K562 (cell line): ENCODE results near the gene BORCS5. TPM values are rescaled to one million over a fixed set of nuclear protein-coding genes. Genes with fewer than 3 reads are reported as not detected.

Source experiments
- BCLAF1 ChIP-seq, 2 experiments: fragments of 450-650 bp in 1 of 2; IDR thresholded peaks; 2 replicates each; pipeline ENCODE4 v1.6.1; 2011 to 2017; ENCODE audit warnings: low read depth in 2 of 2, antibody characterized with exemption in 1 of 2, borderline replicate concordance in 1 of 2, low read length in 1 of 2, mild to moderate bottlenecking in 1 of 2, mixed read lengths in 1 of 2; ENCODE audit not compliant: control insufficient read depth in 1 of 2
- BHLHE40 ChIP-seq: IDR thresholded peaks from 2 replicates; pipeline ENCODE4 v1.6.1; 2011; ENCODE audit warnings: low read length, improper control_type of control experiment
- CTBP1 ChIP-seq: fragments of 450-650 bp; IDR thresholded peaks from 2 replicates; pipeline ENCODE4 v1.6.1; 2016; ENCODE audit warnings: borderline replicate concordance
- DACH1 ChIP-seq: fragments of 450-650 bp; IDR thresholded peaks from 2 replicates; pipeline ENCODE4 v1.6.1; 2018; ENCODE audit not compliant: partially characterized antibody
- ESRRB ChIP-seq: fragments of 250-450 bp; sonication (Bioruptor Pico); IDR thresholded peaks from 2 replicates; pipeline ENCODE4 v1.5.0; 2020; ENCODE audit warnings: mild to moderate bottlenecking, moderate library complexity, borderline replicate concordance
- FOXP1 ChIP-seq: sonication (generic); formaldehyde crosslinking; IDR thresholded peaks from 2 replicates; pipeline ENCODE4 v1.8.0; 2022; ENCODE audit warnings: mild to moderate bottlenecking, missing genetic modification reagents
- JUND ChIP-seq, 2 experiments: IDR thresholded peaks; 2 replicates in 1 of 2; 3 replicates in 1 of 2; pipeline ENCODE4 v1.6.1; 2011; ENCODE audit warnings: borderline replicate concordance in 2 of 2, low read depth in 2 of 2, low read length in 2 of 2, improper control_type of control experiment in 1 of 2, missing biosample characterization in 1 of 2, missing genetic modification characterization in 1 of 2, missing genetic modification reagents in 1 of 2
- MTA1 ChIP-seq: fragments of 450-650 bp; IDR thresholded peaks from 2 replicates; pipeline ENCODE4 v1.6.1; 2017; ENCODE audit warnings: borderline replicate concordance
- RCOR1 ChIP-seq, 2 experiments: IDR thresholded peaks; 2 replicates each; pipeline ENCODE4 v1.6.1; 2012; ENCODE audit warnings: low read depth in 2 of 2, low read length in 2 of 2, borderline replicate concordance in 1 of 2, improper control_type of control experiment in 1 of 2
- SMARCA4 ChIP-seq: fragments of 450-650 bp; IDR thresholded peaks from 2 replicates; pipeline ENCODE4 v1.6.1; 2016
- STAT5A ChIP-seq: IDR thresholded peaks from 2 replicates; pipeline ENCODE4 v1.6.1; 2012; ENCODE audit warnings: low read length, inconsistent platforms, borderline replicate concordance
- TGIF2 ChIP-seq: sonication (generic); formaldehyde crosslinking; IDR thresholded peaks from 2 replicates; pipeline ENCODE4 v1.8.1; 2022; ENCODE audit warnings: mild to moderate bottlenecking, missing genetic modification reagents, moderate library complexity
- ZNF609 ChIP-seq: sonication (generic); formaldehyde crosslinking; IDR thresholded peaks from 2 replicates; pipeline ENCODE4 v1.8.1; 2023; ENCODE audit warnings: missing genetic modification reagents, mild to moderate bottlenecking, borderline replicate concordance
- polyA plus RNA-seq, 8 experiments: library from polyadenylated mRNA; depleted of rRNA in 4 of 8; stranded (reverse) in 5 of 8; unstranded in 3 of 8; fragments of >200 nt; fragmentation: Nextera tagmentation in 2 of 8; fragmentation: Illumina TruSeq in 1 of 8; extraction: Ambion mirVana in 2 of 8; extraction: Trizol in 1 of 8; gene quantifications; 2 replicates each; pipeline versions ENCODE4 v1.2.1 to v1.2.3, GENCODE V29; 2011 to 2014; ENCODE audit warnings: inconsistent platforms in 1 of 8, missing spikeins in 1 of 8
- total RNA-seq, 7 experiments: library from RNA; depleted of rRNA in 6 of 7; stranded (reverse); fragments of >200 nt in 6 of 7; fragmentation: Illumina TruSeq in 2 of 7; extraction: Trizol in 2 of 7; gene quantifications; 2 replicates each; pipeline versions ENCODE4 v1.2.1 to v1.2.3, GENCODE V29; 2011 to 2021; ENCODE audit warnings: low replicate concordance in 1 of 7
- TF ChIP-seq, protein P1 (sequence below): sonication (generic); IDR thresholded peaks from 2 replicates; pipeline ENCODE4 v1.6.1; 2016
- TF ChIP-seq, protein P2 (sequence below): IDR thresholded peaks from 2 replicates; pipeline ENCODE4 v1.6.1; 2011; ENCODE audit not compliant: insufficient read length; ENCODE audit errors: extremely low read depth
- TF ChIP-seq, protein P3 (sequence below): fragments of 450-650 bp; formaldehyde crosslinking; IDR thresholded peaks from 2 replicates; pipeline ENCODE4 v1.4.0; 2020; ENCODE audit warnings: mild to moderate bottlenecking, moderate library complexity

BORCS5 gene
- total and polyA plus RNA-seq, 9 of the 15 experiments (the other 6 are each of a cell fraction or from before 2014, with no cell fraction given): 0.31 to 12.4 (median 6.6) TPM

GRCh38 chr12:12353807-12354206, 3.1 kb upstream of the BORCS5 start (continued):
- TF ChIP-seq, protein P1, sequence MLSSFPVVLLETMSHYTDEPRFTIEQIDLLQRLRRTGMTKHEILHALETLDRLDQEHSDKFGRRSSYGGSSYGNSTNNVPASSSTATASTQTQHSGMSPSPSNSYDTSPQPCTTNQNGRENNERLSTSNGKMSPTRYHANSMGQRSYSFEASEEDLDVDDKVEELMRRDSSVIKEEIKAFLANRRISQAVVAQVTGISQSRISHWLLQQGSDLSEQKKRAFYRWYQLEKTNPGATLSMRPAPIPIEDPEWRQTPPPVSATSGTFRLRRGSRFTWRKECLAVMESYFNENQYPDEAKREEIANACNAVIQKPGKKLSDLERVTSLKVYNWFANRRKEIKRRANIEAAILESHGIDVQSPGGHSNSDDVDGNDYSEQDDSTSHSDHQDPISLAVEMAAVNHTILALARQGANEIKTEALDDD: peak; percentile 29; the same call in 1 of the 2 replicates
- TF ChIP-seq MTA1 (no peak), CTBP1 (peak; percentile 43; the same call in 1 of the 2 replicates), SMARCA4 (no peak), ESRRB (CRISPR knock-in tag) (no peak), BHLHE40 (peak; percentile 38; the same call in 1 of the 2 replicates), BCLAF1 (IDR thresholded peaks at IDR 0.05; ENCODE audit: borderline replicate concordance in 1 of 2, control insufficient read depth in 1 of 2, low read depth in 2 of 2, low read length in 1 of 2) (no peak), FOXP1 (no peak), DACH1 (peak; percentile 13), JUND (IDR thresholded peaks at IDR 0.05; ENCODE audit: borderline replicate concordance, low read depth, low read length) (0 out of 2 replicates have a peak, but pooled peaks have one; percentile 2), JUND (tag; IDR thresholded peaks at IDR 0.05; ENCODE audit: borderline replicate concordance, low read depth, low read length) (no peak), RCOR1 (IDR thresholded peaks at IDR 0.05; ENCODE audit: borderline replicate concordance in 1 of 2, low read depth in 2 of 2, low read length in 2 of 2) (peak in 1 of 2 experiments; percentile 75; a peak in 2 of 4 replicates), STAT5A (peak; percentile 80), ZNF609 (CRISPR knock-in tag) (no peak), TGIF2 (CRISPR knock-in tag) (no peak)
- TF ChIP-seq, protein P2, sequence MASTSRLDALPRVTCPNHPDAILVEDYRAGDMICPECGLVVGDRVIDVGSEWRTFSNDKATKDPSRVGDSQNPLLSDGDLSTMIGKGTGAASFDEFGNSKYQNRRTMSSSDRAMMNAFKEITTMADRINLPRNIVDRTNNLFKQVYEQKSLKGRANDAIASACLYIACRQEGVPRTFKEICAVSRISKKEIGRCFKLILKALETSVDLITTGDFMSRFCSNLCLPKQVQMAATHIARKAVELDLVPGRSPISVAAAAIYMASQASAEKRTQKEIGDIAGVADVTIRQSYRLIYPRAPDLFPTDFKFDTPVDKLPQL: no peak
- TF ChIP-seq, protein P3, sequence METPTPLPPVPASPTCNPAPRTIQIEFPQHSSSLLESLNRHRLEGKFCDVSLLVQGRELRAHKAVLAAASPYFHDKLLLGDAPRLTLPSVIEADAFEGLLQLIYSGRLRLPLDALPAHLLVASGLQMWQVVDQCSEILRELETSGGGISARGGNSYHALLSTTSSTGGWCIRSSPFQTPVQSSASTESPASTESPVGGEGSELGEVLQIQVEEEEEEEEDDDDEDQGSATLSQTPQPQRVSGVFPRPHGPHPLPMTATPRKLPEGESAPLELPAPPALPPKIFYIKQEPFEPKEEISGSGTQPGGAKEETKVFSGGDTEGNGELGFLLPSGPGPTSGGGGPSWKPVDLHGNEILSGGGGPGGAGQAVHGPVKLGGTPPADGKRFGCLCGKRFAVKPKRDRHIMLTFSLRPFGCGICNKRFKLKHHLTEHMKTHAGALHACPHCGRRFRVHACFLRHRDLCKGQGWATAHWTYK (CRISPR knock-in tag): no peak
